ENCODE data around the gene WBP4.

WBP4 gene

GRCh38 chr13:41018602-41018948 lies 42.7 kb upstream of the WBP4 start:
- POLR2A ChIA-PET = no interaction called here

GRCh38 chr13:41019011-41019487 lies 42.3 kb upstream of the WBP4 start, which contains the start of gene ELF1:
ELF1 (minus strand) TSS chr13:41019316; CDS start chr13:40982054, 37,262 bp downstream.
- TF ChIP-seq CTCF (IDR thresholded peaks at IDR 0.05; ENCODE audit: control extremely low read depth, extremely low read depth, low read depth, missing control alignments) = no peak
- POLR2A ChIA-PET = no interaction called here
- peak; percentile 59 for DNase-seq (ENCODE audit: extremely low spot score)
- CTCF ChIA-PET = interaction anchor here (0.9 to 4.4 kb wide), 12 partner anchors 8 to 241 kb away, joined by 3 to 24 read pairs (median 4); no protein-coding TSS in a partner anchor

More at GRCh38 chr13:41018602-41018948, 42.7 kb upstream of the WBP4 start:
- TF ChIP-seq CTCF (IDR thresholded peaks at IDR 0.05; ENCODE audit: control extremely low read depth, extremely low read depth, low read depth, missing control alignments) = no peak
- CTCF ChIA-PET = interaction anchor here (0.9 to 4.4 kb wide), 10 partner anchors 7 to 241 kb away, joined by 3 to 24 read pairs (median 4); no protein-coding TSS in a partner anchor
- no peak for DNase-seq (ENCODE audit: extremely low spot score)

GRCh38 chr13:41019578-41020347 lies 41.5 kb upstream of the WBP4 start:
- CTCF ChIA-PET = interaction anchor here (0.9 to 4.4 kb wide), 13 partner anchors 9 to 242 kb away, joined by 3 to 24 read pairs (median 4); no protein-coding TSS in a partner anchor
- no peak for TF ChIP-seq CTCF (IDR thresholded peaks at IDR 0.05; ENCODE audit: control extremely low read depth, extremely low read depth, low read depth, missing control alignments)
- POLR2A ChIA-PET = no interaction called here
- no peak for DNase-seq (ENCODE audit: extremely low spot score)

GRCh38 chr13:41025518-41025917 lies 35.8 kb upstream of the WBP4 start:
- POLR2A ChIA-PET = no interaction called here
- no peak for TF ChIP-seq CTCF (IDR thresholded peaks at IDR 0.05; ENCODE audit: control extremely low read depth, extremely low read depth, low read depth, missing control alignments)
- CTCF ChIA-PET = interaction anchor here (1.5 to 4.2 kb wide), 4 partner anchors 16 to 32 kb away, joined by 4 to 20 read pairs (median 4); no protein-coding TSS in a partner anchor
- no peak for DNase-seq (ENCODE audit: extremely low spot score)

GRCh38 chr13:41026788-41027187 lies 34.5 kb upstream of the WBP4 start:
- ChIA-PET POLR2A (no interaction called here), CTCF (interaction anchor here (0.8 to 1.6 kb wide), 3 partner anchors 15 to 23 kb away, joined by 3 to 4 read pairs (median 3); no protein-coding TSS in a partner anchor)
- no peak for DNase-seq (ENCODE audit: extremely low spot score)
- TF ChIP-seq CTCF (IDR thresholded peaks at IDR 0.05; ENCODE audit: control extremely low read depth, extremely low read depth, low read depth, missing control alignments) = no peak

- CTCF ChIA-PET = interaction anchor here (0.8 to 4.3 kb wide), 3 partner anchors 8 to 27 kb away, joined by 3 to 24 read pairs (median 16); partner anchors contain the start of gene ELF1
- TF ChIP-seq CTCF (IDR thresholded peaks at IDR 0.05; ENCODE audit: control extremely low read depth, extremely low read depth, low read depth, missing control alignments) = no peak
- POLR2A ChIA-PET = no interaction called here
- DNase-seq (ENCODE audit: extremely low spot score) = no peak
Measured at GRCh38 chr13:41028051-41028450, 33.3 kb upstream of the WBP4 start.
